ENCODE data around the gene FBN1. TPM values are rescaled to one million over a fixed set of nuclear protein-coding genes. Genes with fewer than 3 reads are reported as not detected.

The FBN1 gene
- total RNA-seq, 1 experiment from 2014 or later, result 1.1 TPM

- H3K27me3 Mint-ChIP-seq (ENCODE audit: unreplicated experiment), result no peaks in the 10 kb centered on the region
- DNase-seq, result peak; percentile 28
- H3K4me3 Mint-ChIP-seq (ENCODE audit: low read depth, unreplicated experiment), result peak overlapping the region; percentile 30
- no TSS peak for BruUV-seq (replicated peaks)
- no peaks in the 10 kb centered on the region for H3K4me1 Mint-ChIP-seq (ENCODE audit: low read depth, unreplicated experiment)
- H3K9me3 Mint-ChIP-seq (ENCODE audit: low read depth, unreplicated experiment), result no peaks in the 10 kb centered on the region
- intact Hi-C loops (cut with micrococcal nuclease; ENCODE audit: unreplicated experiment), result loop anchor here (1.0 kb wide), 1 partner anchor 162 kb away; no protein-coding TSS in a partner anchor
- CTCF ChIA-PET, result interaction anchor here (0.6 kb wide), 1 partner anchor 1122 kb away, joined by 3 read pairs; no protein-coding TSS in a partner anchor
- no peak overlapping the region for H3K27ac Mint-ChIP-seq (ENCODE audit: unreplicated experiment)
- no peaks in the 10 kb centered on the region for H3K36me3 Mint-ChIP-seq (ENCODE audit: insufficient read depth, unreplicated experiment)
- TF ChIP-seq CTCF (IDR thresholded peaks at IDR 0.05; ENCODE audit: unreplicated experiment), result no peak
Measured at GRCh38 chr15:48520376-48521155, 124.9 kb downstream of the FBN1 start.

- no peaks in the 10 kb centered on the region for H3K36me3 Mint-ChIP-seq (ENCODE audit: insufficient read depth, unreplicated experiment)
Measured at GRCh38 chr15:48516121-48516520, 129.4 kb downstream of the FBN1 start.

GRCh38 chr15:48515500-48515899, 130.0 kb downstream of the FBN1 start:
- TF ChIP-seq CTCF (IDR thresholded peaks at IDR 0.05; ENCODE audit: unreplicated experiment), result no peak
- Mint-ChIP-seq H3K27ac (ENCODE audit: unreplicated experiment) (no peak overlapping the region), H3K4me3 (ENCODE audit: low read depth, unreplicated experiment) (no peak overlapping the region), H3K36me3 (ENCODE audit: insufficient read depth, unreplicated experiment) (no peaks in the 10 kb centered on the region), H3K27me3 (ENCODE audit: unreplicated experiment) (no peaks in the 10 kb centered on the region), H3K9me3 (ENCODE audit: low read depth, unreplicated experiment) (no peaks in the 10 kb centered on the region), H3K4me1 (ENCODE audit: low read depth, unreplicated experiment) (peaks cover 14% of the 10 kb centered on the region)
- intact Hi-C loops (cut with micrococcal nuclease; ENCODE audit: unreplicated experiment), result no loop called here
- DNase-seq, result no peak
- BruUV-seq (replicated peaks), result no TSS peak
- CTCF ChIA-PET, result no interaction called here

More at GRCh38 chr15:48516121-48516520, 129.4 kb downstream of the FBN1 start:
- Mint-ChIP-seq H3K9me3 (ENCODE audit: low read depth, unreplicated experiment) (no peaks in the 10 kb centered on the region), H3K27ac (ENCODE audit: unreplicated experiment) (no peak overlapping the region), H3K4me1 (ENCODE audit: low read depth, unreplicated experiment) (peaks cover 8% of the 10 kb centered on the region), H3K27me3 (ENCODE audit: unreplicated experiment) (no peaks in the 10 kb centered on the region), H3K4me3 (ENCODE audit: low read depth, unreplicated experiment) (no peak overlapping the region)
- CTCF ChIA-PET, result no interaction called here
- DNase-seq, result no peak
- TF ChIP-seq CTCF (IDR thresholded peaks at IDR 0.05; ENCODE audit: unreplicated experiment), result no peak
- BruUV-seq (replicated peaks), result no TSS peak
- intact Hi-C loops (cut with micrococcal nuclease; ENCODE audit: unreplicated experiment), result no loop called here

GRCh38 chr15:48514103-48514816, 131.2 kb downstream of the FBN1 start:
- Mint-ChIP-seq H3K4me1 (ENCODE audit: low read depth, unreplicated experiment) (peaks cover 17% of the 10 kb centered on the region), H3K9me3 (ENCODE audit: low read depth, unreplicated experiment) (no peaks in the 10 kb centered on the region), H3K27ac (ENCODE audit: unreplicated experiment) (no peak overlapping the region), H3K27me3 (ENCODE audit: unreplicated experiment) (no peaks in the 10 kb centered on the region), H3K4me3 (ENCODE audit: low read depth, unreplicated experiment) (no peak overlapping the region), H3K36me3 (ENCODE audit: insufficient read depth, unreplicated experiment) (no peaks in the 10 kb centered on the region)
- TF ChIP-seq CTCF (IDR thresholded peaks at IDR 0.05; ENCODE audit: unreplicated experiment), result no peak
- intact Hi-C loops (cut with micrococcal nuclease; ENCODE audit: unreplicated experiment), result no loop called here
- BruUV-seq (replicated peaks), result no TSS peak
- CTCF ChIA-PET, result no interaction called here
- no peak for DNase-seq
